ENCODE data around the gene RPL14.

DNA sequence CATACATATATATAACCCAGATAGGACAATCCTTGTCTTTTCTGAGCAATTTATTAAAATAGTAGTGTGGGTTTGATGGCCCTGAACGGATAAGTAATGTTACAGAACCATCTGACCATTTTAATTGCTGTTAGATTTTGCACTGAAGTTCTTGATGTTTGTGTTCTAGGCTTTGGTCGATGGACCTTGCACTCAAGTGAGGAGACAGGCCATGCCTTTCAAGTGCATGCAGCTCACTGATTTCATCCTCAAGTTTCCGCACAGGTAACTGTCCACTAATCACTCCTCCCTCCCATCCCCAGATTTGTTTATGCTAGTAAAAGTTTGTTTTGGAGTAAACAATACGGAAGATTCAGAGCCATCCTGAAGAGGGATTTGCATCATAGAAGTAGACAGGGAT is 1.3 kb downstream of the RPL14 start:
- TF ChIP-seq POLR2AphosphoS5 (IDR thresholded peaks at IDR 0.05; ENCODE audit: low read depth, low read length) (no peak), POLR2A (IDR thresholded peaks at IDR 0.05; ENCODE audit: low read depth, low read length) (no peak), PAX5 (IDR thresholded peaks at IDR 0.05; ENCODE audit: insufficient read depth, low read length, severe bottlenecking) (no peak), SPI1 (IDR thresholded peaks at IDR 0.05; ENCODE audit: low read depth, low read length) (no peak), TAF1 (IDR thresholded peaks at IDR 0.05; ENCODE audit: low read depth, low read length) (no peak), POU2F2 (IDR thresholded peaks at IDR 0.05; ENCODE audit: low read depth, low read length) (no peak)
